PC-9 (cell line): Measurements from ENCODE around the gene INO80D. TPM values are rescaled to one million over a fixed set of nuclear protein-coding genes. Genes with fewer than 3 reads are reported as not detected.

ENCODE experiments used
- BruUV-seq: library from RNA; stranded (reverse); fragments of 400-500 nt; replicated peaks from 2 replicates; lab custom pipeline; 2021; lab: Mats Ljungman, UMichigan
- CTCF ChIA-PET: fragments of 300-600 bp; sonication (Branson Sonifier 250); formaldehyde crosslinking; loops from one replicate; lab custom pipeline; 2022; ENCODE audit warnings: antibody characterized with exemption; lab: Charles Lee
- POLR2A ChIA-PET: fragments of 300-600 bp; sonication (Branson Sonifier 250); formaldehyde crosslinking; loops from one replicate; lab custom pipeline; 2022; ENCODE audit warnings: antibody characterized with exemption; ENCODE audit not compliant: unreplicated experiment; lab: Charles Lee
- DNase-seq, 2 experiments: peaks; one replicate each; pipeline versions ENCODE4 v3.0.0 to v3.0.0-alpha.2; 2015 to 2022; ENCODE audit warnings: mixed read lengths in 1 of 2
- H2AFZ ChIP-seq: fragments of 200-600 bp; sonication (generic); 2 replicates; pipeline ENCODE4 v1.8.1; 2017; ENCODE audit warnings: antibody characterized with exemption
- H3F3A ChIP-seq: fragments of 200-600 bp; sonication (generic); 2 replicates; pipeline ENCODE4 v1.8.1; 2017; ENCODE audit warnings: antibody characterized with exemption, mild to moderate bottlenecking, low read depth; ENCODE audit not compliant: insufficient read depth
- H3K27ac ChIP-seq: fragments of 200-600 bp; sonication (generic); 2 replicates; pipeline ENCODE4 v1.6.1; 2016; ENCODE audit warnings: mixed run types
- H3K27me3 ChIP-seq: fragments of 200-600 bp; sonication (generic); 2 replicates; pipeline ENCODE4 v1.6.1; 2016; ENCODE audit warnings: low read depth, mixed run types; ENCODE audit not compliant: insufficient read depth
- H3K36me3 ChIP-seq: fragments of 200-600 bp; sonication (generic); 2 replicates; pipeline ENCODE4 v1.6.1; 2016; ENCODE audit warnings: low read depth, mixed run types
- H3K4me1 ChIP-seq: fragments of 200-600 bp; sonication (generic); replicated peaks from 2 replicates; pipeline ENCODE4 v1.6.1; 2016; ENCODE audit warnings: mixed run types; ENCODE audit not compliant: insufficient read depth
- H3K4me2 ChIP-seq: fragments of 200-600 bp; sonication (generic); 2 replicates; pipeline ENCODE4 v1.6.1; 2017; ENCODE audit warnings: mixed run types
- H3K4me3 ChIP-seq: fragments of 200-600 bp; sonication (generic); 2 replicates; pipeline ENCODE4 v1.6.1; 2016; ENCODE audit warnings: mixed run types
- H3K79me2 ChIP-seq: fragments of 200-600 bp; sonication (generic); 2 replicates; pipeline ENCODE4 v1.6.1; 2017; ENCODE audit warnings: low read depth, mixed run types
- H3K9me2 ChIP-seq: fragments of 200-600 bp; sonication (generic); 2 replicates; pipeline ENCODE4 v1.8.1; 2017; ENCODE audit warnings: mild to moderate bottlenecking; ENCODE audit not compliant: insufficient read depth
- H3K9me3 ChIP-seq: fragments of 200-600 bp; sonication (generic); 2 replicates; pipeline ENCODE4 v1.8.1; 2016; ENCODE audit warnings: low read depth; ENCODE audit not compliant: insufficient read depth
- H4K20me1 ChIP-seq: fragments of 200-600 bp; sonication (generic); 2 replicates; pipeline ENCODE4 v1.8.1; 2017; ENCODE audit not compliant: insufficient read depth
- CTCF ChIP-seq: fragments of 200-600 bp; sonication (generic); conservative IDR thresholded peaks from 2 replicates; pipeline ENCODE4 v1.6.1; 2017; ENCODE audit warnings: mixed run types, antibody characterized with exemption, mild to moderate bottlenecking, moderate library complexity
- EZH2 ChIP-seq: fragments of 200-600 bp; sonication (generic); IDR thresholded peaks from 2 replicates; pipeline ENCODE4 v1.8.0; 2017; ENCODE audit warnings: antibody characterized with exemption, low read depth
- intact Hi-C: fragments of 100-400 bp; cut with micrococcal nuclease; formaldehyde crosslinking; loops from one replicate; pipeline ENCODE4 v1.10.0; 2022; ENCODE audit not compliant: unreplicated experiment
- total RNA-seq: library from RNA; stranded (reverse); gene quantifications from 2 replicates; pipeline ENCODE4 v1.2.3, GENCODE V29; 2021

INO80D gene
- total RNA-seq, 1 experiment from 2014 or later: 12.4 TPM

GRCh38 chr2:206084439-206084869 lies 1.5 kb downstream of the INO80D start:
- Histone ChIP-seq H3K79me2 (peaks cover 56% of the 10 kb centered on the region), H3K4me3 (peak overlapping the region; percentile 83), H3K36me3 (no peaks in the 10 kb centered on the region), H3F3A (0 out of 2 replicates have a peak, but pooled peaks cover 12% of the 10 kb centered on the region), H2AFZ (peak overlapping the region; percentile 77), H3K27me3 (no peaks in the 10 kb centered on the region), H3K27ac (peak overlapping the region; percentile 84), H3K9me3 (no peaks in the 10 kb centered on the region), H3K4me1 (peaks cover 13% of the 10 kb centered on the region), H4K20me1 (no peaks in the 10 kb centered on the region), H3K4me2 (peak overlapping the region; percentile 94), H3K9me2 (no peaks in the 10 kb centered on the region)
- TF ChIP-seq EZH2 (no peak), CTCF (no peak)
- POLR2A ChIA-PET: no interaction called here
- intact Hi-C loops: loop anchor here (10.0 kb wide), 1 partner anchor 360 kb away; the partner anchor contains the start of gene ADAM23
- DNase-seq: peak in 1 of 2 experiments; percentile 46
- no TSS peak for BruUV-seq
- CTCF ChIA-PET: interaction anchor here (0.7 kb wide), 1 partner anchor 571 kb away, joined by 7 read pairs; no protein-coding TSS in a partner anchor

- Histone ChIP-seq H3K9me2 (no peaks in the 10 kb centered on the region), H3K27ac (peak overlapping the region; percentile 84), H3K79me2 (peaks cover 63% of the 10 kb centered on the region), H3F3A (0 out of 2 replicates have a peak, but pooled peaks cover 12% of the 10 kb centered on the region), H4K20me1 (no peaks in the 10 kb centered on the region), H3K4me1 (peaks cover 13% of the 10 kb centered on the region), H3K27me3 (no peaks in the 10 kb centered on the region), H3K4me3 (peak overlapping the region; percentile 83), H2AFZ (peak overlapping the region; percentile 77; the same call in 1 of the 2 replicates), H3K36me3 (no peaks in the 10 kb centered on the region), H3K4me2 (peak overlapping the region; percentile 94), H3K9me3 (no peaks in the 10 kb centered on the region)
- BruUV-seq: TSS peak; percentile 35
- no peak for DNase-seq
- ChIA-PET CTCF (interaction anchor here (0.7 kb wide), 2 partner anchors 23 to 572 kb away, joined by 6 to 7 read pairs; no protein-coding TSS in a partner anchor), POLR2A (interaction anchor here (0.6 kb wide), 1 partner anchor 335 kb away, joined by 3 read pairs; no protein-coding TSS in a partner anchor)
- intact Hi-C loops: loop anchor here (10.0 kb wide), 1 partner anchor 361 kb away; the partner anchor contains the start of gene ADAM23
- TF ChIP-seq EZH2 (no peak), CTCF (no peak)
Observed at GRCh38 chr2:206083602-206084438, 2.2 kb downstream of the INO80D start.

GRCh38 chr2:206082298-206082843 lies 3.6 kb downstream of the INO80D start:
- BruUV-seq: TSS peak; percentile 8
- intact Hi-C loops: loop anchor here (10.0 kb wide), 1 partner anchor 362 kb away; the partner anchor contains the start of gene ADAM23
- H2AFZ ChIP-seq: no peak overlapping the region
- 0 out of 2 replicates have a peak, but pooled peaks cover 12% of the 10 kb centered on the region for H3F3A ChIP-seq
- H3K79me2 ChIP-seq: peaks cover 70% of the 10 kb centered on the region
- ChIA-PET CTCF (no interaction called here), POLR2A (no interaction called here)
- no peak overlapping the region for H3K4me2 ChIP-seq
- no peak overlapping the region for H3K27ac ChIP-seq
- DNase-seq: no peak
- H3K27me3 ChIP-seq: no peaks in the 10 kb centered on the region
- no peaks in the 10 kb centered on the region for H3K9me3 ChIP-seq
- no peaks in the 10 kb centered on the region for H3K9me2 ChIP-seq
- TF ChIP-seq CTCF (no peak), EZH2 (no peak)
- no peaks in the 10 kb centered on the region for H3K36me3 ChIP-seq
- no peaks in the 10 kb centered on the region for H4K20me1 ChIP-seq
- no peak overlapping the region for H3K4me3 ChIP-seq
- H3K4me1 ChIP-seq: peaks cover 11% of the 10 kb centered on the region
